HUDEP-2 (cell line): ENCODE measurements around the gene RBBP5.

Source experiments
- DNase-seq, 76 experiments: peaks; one replicate each; lab custom pipeline; 2025; ENCODE audit not compliant: unreplicated experiment in 76 of 76; lab: John Stamatoyannopoulos, UW

The RBBP5 gene

DNA sequence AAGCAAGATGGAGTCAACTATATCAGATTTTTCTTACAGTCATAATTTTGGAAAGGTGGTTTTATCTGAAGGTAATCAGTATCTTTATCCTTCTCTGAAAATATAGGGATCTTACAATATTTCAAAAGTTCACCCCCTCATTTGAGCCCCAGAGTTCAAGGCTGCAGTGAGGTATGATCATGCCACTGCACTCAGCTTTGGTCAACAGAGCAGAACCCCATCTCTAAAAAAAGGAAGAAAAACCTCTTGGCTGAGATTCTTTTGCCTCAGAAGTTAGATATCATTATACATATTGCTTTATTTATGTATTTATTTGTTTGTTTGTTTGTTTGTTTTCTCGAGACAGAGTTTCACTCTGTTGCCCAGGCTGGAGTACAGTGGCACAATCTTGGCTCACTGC, 11.5 kb upstream of the RBBP5 start:
- DNase-seq = no peak

DNA sequence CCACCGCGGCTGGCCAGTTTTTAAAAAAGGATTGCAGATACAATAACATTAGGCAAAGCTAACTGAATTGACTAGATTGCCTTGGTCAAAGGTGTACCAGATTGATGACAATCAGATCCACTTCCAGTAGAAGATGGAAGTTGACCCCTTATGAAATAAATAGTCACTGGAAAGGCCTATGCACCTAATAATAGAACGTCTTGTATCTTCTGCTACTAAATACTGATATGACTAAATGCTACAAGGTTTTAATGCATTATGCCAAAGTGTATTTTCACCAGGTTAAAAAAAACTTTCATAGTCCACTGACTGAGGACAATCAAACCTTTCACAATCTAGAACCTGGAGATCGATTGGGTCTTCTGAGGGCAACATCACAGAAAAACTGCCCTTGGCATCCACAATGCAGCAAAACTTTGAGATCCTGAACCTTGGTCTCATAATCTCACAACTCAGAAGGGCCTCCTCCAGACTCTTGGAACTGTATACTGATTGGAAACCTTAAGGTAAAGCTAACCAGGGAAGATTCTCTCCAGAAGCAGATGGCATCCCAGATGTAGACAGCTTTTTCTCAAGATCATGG, 7.8 kb upstream of the RBBP5 start:
- no peak for DNase-seq

DNA sequence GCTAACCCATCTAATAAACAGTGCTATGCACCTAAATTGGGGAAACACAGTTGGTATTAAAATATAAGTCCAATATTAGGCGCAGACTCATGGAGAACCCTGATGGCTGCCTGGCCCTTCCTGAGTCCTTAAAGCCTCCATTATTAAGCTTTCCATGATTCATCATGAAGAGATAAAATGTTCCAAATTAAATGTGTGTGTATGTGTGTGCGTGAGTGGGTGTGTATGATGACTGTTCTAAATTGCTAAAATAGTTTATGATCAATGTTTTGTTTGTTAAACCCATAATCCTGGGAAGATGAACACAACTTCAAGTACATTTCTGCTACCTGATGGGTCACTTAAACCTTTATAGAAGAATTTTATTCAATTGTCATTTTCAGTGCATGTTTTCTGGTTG, 6.3 kb upstream of the RBBP5 start:
- DNase-seq = no peak

DNA sequence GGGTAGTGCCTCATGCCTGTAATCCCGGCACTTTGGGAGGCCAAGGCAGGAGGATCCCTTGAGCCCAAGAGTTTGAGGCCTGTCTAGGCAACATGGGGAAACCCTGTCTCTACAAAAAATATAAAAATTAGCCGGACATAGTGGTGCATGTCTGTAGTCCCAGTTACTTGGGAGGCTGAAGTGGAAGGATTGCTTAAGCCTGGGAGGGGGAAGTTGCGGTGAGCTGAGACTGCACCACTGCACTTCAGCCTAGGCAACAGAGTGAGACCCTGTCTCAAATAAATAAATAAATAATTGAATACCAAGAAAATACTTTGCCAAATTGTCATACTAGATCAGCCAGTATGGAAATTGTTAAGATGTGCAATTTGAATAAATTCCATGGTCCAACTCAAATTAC, 5.9 kb upstream of the RBBP5 start:
- no peak for DNase-seq

DNA sequence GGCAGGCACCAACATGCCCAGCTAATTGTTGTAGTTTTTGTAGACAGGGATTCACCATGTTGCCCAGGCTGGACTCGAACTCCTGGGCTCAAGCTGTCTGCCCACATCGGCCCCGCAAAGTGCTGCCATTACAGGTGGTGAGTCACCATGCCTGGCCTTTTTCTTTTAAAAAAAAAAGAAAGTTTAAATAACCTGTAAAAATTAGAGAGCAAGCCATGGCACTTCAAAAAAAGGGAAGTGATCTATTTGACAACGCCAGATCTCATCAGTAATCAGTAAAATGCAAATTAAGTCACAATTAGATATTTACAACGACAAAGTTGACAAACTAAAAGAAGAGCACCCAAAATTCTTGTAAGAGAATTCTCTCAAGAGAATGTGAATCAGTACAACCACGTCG, 2.9 kb upstream of the RBBP5 start:
- DNase-seq = no peak

DNA sequence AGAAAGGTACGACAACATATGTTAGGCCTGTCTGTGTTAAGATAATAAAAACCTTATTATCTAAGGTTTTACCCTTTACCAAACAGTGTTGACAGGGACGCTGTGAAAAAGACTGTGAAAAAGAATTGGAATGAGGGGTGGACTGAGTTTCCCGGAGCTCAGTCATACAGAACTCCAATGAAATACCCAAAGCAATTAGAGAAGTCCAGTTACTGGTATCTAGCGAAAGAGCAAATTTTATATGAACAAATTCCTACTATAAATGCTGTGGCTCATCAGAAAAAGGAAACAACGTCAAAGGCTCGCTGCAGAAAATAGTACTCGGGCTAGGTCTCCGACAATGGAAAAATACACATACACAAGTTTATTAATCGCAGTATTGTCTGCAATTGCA, 708 bp upstream of the RBBP5 start:
- DNase-seq = peak in 1 of 76 experiments; percentile 9

DNA sequence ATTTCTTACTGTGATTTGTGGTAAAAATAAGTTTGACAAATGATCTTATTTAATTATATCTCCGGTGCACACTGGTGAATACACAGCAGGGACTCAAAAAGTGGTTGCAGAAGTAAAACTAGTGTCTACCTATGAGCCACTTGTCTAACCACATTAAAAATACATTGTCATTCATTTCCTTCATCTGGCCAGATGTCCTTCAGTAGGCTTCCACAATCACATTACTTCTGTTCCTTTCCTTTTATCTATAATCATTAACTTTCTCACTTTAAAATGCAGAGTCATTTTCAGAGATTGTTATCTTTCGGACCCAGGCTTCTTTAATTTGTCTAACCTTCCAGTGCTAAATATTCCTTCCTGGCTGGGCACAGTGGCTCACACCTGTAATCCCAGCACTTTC, 3.0 kb downstream of the RBBP5 start:
- no peak for DNase-seq

DNA sequence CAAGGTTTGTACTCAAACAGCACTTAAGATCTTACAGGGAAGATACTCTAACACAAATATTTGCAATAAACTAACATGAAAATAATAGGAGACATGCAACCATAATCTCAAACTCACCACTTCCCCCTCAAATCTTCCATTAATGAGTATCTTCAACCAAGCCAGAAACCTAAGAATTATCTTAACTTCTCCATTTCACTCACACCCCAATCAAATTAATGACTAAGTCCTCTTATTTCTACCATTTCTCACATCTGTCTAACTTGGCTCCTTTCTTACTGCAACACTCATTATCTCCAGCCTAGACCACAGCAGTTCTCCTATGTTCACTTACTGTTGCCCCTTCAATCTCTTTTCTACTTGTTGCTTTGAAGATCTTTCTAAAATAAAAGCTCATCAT, 10.4 kb downstream of the RBBP5 start:
- DNase-seq = no peak

DNA sequence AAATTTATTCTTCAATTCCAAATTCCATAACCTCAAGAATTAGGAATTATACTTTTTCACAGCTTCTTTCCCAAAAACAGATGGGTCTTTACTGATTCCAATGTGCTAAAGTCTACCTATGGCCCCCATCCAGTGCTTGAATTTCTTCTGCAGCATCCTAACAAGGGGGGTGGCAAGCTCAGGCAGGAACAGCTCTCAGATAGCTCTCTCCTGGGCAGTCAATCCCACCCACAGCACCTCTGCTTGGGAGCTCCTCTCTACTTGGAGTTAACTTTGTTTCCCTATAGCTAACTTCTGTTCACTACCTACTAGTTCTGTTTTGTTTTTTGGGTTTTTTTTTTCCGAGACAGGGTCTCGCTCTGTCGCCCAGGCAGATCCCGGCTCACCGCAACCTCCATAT, 12.1 kb downstream of the RBBP5 start:
- DNase-seq = no peak

DNA sequence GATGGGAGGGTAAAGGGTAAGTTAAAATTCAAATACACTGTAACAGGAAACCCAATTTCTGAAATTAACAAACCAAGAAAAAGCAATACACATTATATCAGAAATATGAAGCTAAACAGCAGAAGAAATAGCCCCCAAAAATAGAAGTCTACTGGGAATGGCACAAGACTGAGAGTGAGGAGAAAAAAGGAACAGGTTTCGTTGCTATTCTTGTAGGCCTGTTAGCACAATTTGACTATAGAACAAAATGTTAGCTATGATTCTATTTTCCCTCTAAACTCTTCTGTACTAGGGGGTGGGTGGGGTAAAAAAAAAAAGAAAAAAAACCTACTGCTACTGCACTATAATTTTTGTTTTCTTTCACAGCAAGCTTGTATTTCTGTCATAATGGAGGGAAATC, 12.5 kb downstream of the RBBP5 start:
- DNase-seq = no peak

DNA sequence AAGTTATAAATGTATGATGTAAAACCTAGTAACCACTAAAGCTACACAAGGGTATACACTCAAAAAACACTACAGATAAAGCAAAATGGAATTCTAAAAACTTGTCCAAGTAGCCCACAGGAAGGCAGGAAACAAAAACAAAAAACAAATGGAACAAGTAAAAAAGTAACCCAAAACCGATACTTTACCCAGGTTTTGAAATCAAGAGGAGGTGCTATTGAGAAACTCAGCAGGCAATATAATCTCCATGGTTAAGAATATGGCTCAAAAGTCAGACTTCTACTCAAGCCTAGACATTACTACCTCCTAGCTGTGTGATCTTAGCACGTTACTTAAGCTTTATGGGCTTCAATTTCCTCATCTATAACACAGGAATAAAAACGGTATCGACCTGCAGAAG, 13.3 kb downstream of the RBBP5 start:
- DNase-seq = no peak

DNA sequence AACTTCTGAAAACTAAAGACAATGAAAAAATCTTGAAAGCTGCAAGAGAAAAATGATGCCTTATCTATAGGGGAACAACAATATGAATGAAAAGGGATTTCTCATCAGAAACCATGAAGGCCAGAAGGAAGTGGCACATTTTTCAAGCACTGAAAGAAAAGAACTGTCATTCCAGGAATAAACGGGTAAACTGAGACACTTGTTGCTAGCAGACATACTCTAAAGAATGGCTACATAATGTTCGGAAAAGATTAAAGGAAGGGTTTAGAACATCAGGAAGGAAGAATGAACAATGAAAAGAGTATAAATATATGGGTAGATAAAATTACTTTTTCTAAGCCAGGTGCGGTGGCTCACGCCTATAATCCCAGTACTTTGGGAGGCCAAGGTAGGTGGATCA, 14.5 kb downstream of the RBBP5 start:
- no peak for DNase-seq

DNA sequence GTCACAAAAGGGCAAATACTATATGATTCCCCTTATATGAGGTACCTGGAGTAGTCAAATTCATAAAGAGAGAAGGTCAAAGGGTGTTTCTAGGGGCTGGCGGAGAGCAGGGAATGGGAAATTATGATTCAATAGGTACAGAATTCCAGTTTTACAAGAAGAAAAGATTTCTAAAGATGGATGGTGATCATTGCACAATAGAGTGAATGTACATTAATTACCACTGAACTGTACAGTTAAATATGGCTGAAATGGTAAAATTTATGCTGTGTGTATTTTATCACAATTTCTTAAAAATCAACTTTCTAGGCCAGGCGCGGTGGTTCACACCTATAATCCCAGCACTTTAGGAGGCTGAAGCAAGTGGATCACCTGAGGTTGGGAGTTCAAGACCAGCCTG, 19.4 kb downstream of the RBBP5 start:
- DNase-seq = no peak

DNA sequence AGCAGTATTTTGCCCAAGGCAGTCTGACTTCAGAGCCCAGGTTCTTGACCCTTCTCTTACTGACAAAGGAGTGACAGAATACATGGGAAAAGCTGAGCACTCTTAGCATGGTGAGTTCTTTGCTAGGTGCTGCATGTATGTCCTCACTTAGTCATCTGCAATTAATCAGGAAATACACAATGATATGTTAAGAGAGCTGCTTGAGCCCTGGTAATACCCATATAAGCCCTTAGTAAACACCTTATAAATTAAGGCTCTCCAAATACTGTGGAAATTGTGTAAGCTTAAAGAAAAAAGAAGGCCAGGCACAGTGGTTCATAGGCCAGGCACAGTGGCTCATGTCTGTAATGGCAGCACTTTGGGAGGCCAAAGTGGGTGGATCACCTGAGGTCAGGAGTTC, 23.5 kb downstream of the RBBP5 start:
- no peak for DNase-seq

DNA sequence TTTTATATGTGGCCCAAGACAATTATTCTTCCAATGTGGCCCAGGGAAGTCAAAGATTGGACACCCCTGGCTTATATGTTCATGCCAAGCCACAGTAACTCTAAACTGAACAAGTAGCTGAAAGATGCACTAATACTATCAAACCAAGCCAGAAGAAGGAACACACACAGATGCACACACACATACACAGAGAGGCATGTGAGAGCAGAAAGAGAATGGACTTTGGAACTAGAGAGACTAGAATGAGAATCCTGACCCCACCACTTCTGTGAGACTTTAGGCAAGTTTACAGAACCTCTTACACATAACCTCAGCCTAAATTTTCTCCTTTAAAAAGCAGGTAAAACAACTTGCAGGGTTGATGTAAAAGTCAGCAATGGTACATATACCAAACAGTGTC, 26.4 kb downstream of the RBBP5 start:
- no peak for DNase-seq

DNA sequence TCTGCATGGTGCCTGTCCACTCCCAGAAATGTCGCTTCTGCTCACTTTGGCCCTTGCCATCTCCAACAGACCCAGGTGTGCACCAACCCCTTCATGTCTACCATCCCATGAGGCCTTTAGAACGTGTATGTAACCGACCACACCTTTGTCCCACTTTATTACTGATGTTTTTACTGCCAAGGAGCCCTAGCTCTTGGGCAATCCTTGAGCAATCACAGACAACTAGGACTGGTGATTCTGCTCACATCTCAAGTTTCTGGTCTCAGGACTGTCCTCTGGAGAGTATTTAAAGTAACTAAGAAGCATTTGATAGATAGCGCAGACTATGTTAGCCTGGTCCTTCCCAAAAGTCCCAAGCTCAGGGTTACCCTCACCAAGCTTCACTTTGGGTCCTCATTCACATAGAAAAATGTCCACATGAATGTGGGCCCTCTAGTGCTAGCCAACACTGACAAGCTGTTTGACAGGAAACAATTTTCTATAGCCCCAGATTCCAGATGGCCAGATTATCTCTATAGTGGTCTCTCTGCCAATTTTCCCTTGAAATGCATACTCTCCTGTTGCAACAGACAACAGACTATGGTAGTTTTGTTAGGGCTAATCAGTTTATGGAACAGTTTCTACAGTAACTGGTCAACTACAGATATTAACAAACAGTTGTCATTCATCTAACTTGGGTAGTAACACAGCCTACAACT, 30.6 kb downstream of the RBBP5 start:
- no peak for DNase-seq

DNA sequence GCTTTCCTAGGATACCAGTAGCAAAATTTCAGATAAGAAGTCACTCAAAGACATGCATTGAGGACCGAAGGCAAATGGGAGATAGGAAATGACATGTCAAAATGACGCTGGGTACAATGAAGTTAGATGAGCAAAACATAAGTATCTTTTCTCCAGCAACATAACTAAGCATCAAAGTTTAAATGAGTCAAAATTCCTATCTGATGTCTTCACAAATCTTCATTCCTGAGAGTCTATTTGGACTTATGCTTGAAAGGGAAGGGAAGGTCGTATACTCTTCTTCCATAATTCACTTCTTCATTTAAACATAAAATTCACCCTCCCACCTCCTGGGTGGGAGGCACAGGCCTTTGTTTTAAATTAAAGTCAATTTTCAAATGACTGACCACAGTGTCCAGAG, 33.4 kb downstream of the RBBP5 start:
- DNase-seq = no peak

DNA sequence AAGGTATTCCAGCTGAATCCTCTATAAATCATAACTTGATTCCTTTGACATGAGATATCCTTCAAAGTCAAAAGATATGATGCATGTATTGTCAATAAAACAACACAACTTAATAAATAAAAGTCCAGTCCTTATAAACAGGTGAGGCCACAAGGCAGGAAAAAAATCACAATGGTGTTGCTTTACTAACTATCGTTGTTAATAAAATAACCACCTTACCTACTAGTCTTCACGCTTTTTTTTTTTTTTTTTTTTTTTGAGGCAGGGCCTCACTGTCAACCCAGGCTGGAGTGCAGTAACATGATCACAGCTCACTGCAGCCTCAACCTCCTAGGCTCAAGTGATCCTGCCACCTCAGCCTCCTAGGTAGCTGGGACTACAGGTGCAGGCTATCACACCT, 37.4 kb downstream of the RBBP5 start, which contains the start of gene TMEM81:
TMEM81 (minus strand) TSS at position 101 of the 400 bp plus-strand sequence. CDS start 140 bp downstream, outside the sequence.
- no peak for DNase-seq

DNA sequence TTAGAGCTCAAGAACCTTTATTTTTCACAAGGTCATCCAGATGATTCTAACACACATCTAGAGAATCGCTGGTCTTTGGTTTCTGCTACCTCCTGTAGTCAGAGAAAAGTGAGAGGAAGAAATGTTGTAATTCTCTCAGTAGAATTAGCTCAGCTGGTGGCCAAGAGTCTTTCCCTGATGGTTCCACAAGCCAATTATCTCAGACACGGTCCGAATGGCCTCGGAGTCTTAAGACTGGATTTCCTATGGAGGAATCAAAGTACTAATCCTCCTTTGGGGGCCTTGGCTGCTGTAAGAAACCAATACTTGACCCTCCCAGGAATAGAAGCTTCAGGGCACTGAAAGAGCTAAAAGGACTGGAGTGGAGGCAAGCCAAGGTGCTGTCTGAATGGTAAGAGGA, 39.3 kb downstream of the RBBP5 start:
- no peak for DNase-seq

DNA sequence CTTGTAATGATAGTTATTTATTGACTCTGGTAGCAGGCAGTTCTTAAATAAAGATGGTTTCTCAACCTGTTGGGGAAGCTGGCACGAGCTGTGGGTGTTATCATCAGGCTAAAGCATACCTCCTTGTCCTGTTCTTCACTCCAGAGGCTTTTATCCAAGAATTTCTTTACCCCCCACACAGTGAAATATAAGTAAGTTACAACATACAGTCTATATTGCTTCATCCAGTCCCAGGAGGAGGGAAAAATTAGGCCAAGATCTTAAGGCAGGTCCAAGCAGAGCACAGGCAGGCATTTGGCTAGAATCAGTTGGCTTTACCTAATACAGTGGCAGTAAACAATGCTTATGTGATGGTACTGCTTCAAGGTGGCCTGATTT, 43.9 kb downstream of the RBBP5 start:
- DNase-seq = no peak

DNA sequence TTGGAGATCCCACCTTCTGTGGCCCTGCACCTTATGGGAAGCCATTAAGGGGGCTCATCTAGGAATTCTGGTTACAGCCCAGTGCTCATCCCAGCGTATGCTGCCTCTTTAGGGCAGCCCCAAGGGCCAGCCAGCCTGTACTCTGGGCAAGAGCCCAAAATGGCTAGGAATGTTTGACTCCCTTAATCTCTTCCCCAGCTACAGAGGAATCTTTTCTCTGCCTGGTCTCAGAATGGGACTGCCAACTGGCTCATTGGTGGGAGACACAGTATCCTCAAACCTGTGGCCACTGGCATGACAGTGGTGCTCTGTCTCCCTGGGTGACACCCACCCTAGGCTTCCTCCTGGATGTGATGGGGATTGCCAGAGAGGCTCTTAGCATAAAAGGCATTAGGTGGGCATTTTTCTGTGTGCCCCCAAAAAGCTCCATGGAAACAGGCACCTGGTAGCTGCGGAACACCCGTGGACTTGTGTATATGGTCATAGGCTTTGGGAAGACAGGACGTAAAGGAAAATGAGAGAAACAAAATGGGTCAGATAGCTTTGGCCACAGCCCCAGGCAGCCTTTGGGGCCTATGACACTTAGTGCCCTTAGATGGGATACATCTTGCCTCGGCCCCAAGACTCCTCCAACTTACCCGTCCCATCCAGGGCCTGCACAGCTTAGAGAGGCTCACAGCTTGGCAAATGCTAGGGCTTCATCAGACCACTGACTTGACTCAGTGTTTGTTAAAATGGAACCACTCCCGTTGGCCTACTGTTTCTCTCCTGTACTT, 44.4 kb downstream of the RBBP5 start:
- no peak for DNase-seq

DNA sequence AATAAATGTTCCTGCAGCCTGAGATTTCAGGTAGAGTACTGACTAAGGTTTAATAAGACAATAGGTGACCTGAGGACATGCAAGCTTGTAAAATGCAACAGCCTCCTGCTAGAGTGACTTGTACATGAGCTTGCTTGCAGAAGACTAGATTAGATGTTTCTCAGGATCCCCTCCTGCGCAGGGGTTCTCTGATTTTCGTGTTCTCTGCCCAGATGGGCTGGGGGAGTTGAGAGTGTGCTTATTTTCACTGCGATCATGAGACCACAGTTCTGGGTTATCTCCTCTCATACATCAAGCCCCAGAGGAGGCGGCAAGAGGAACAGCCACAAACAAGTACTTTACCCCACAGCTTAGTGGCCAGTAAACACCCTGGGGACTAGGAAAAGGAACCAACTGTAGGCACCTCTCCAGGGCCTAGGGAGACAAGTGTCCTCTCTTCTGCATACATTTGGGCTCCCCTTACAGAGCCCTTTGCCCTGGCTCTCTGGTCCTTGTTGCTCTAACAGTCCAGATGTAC, 45.5 kb downstream of the RBBP5 start:
- DNase-seq = peak in 13 of 76 experiments; percentile 3 to 32 (median 19)
